H1 (cell line): Measurements from ENCODE around the gene ABCA2. TPM values are rescaled to one million over a fixed set of nuclear protein-coding genes. Genes with fewer than 3 reads are reported as not detected.
A peak's percentile ranks its signal among the peaks of the same experiment; 100 is the strongest.

Experiments used
- CTCF ChIA-PET: fragments of 300-600 bp; sonication (Branson Sonifier 250); formaldehyde crosslinking; loops from one replicate; lab custom pipeline; 2021; ENCODE audit not compliant: partially characterized antibody; lab: Charles Lee
- POLR2A ChIA-PET: fragments of 300-600 bp; sonication (Branson Sonifier 250); formaldehyde crosslinking; loops from one replicate; lab custom pipeline; 2021; ENCODE audit warnings: inconsistent platforms; ENCODE audit not compliant: partially characterized antibody; lab: Charles Lee
- DNase-seq, 2 experiments: peaks; one replicate each; pipeline versions ENCODE4 v3.0.0 to v3.0.0-alpha.2; 2010 to 2022; ENCODE audit warnings: low spot score in 2 of 2, low read depth in 1 of 2, mixed read lengths in 1 of 2
- FAIRE-seq: peaks from 2 replicates; lab custom pipeline; 2011; peaks lifted over from hg19 to GRCh38; lab: Jason Lieb, UNC
- H2AFZ ChIP-seq: 2 replicates; pipeline ENCODE4 v1.8.1; 2012; ENCODE audit warnings: low read length, inconsistent platforms
- H2AK5ac ChIP-seq: 2 replicates; pipeline ENCODE4 v1.6.1; 2013; ENCODE audit warnings: low read depth, low read length
- H2BK120ac ChIP-seq: replicated peaks from 2 replicates; pipeline ENCODE3; 2013; ENCODE audit warnings: low read depth, low read length, inconsistent platforms
- H2BK12ac ChIP-seq: 2 replicates; pipeline ENCODE4 v1.6.1; 2013; ENCODE audit warnings: low read depth, low read length
- H2BK15ac ChIP-seq: 2 replicates; pipeline ENCODE4 v1.6.1; 2013; ENCODE audit warnings: low read length
- H2BK20ac ChIP-seq: 2 replicates; pipeline ENCODE4 v1.6.1; 2013; ENCODE audit warnings: low read length
- H2BK5ac ChIP-seq: 2 replicates; pipeline ENCODE4 v1.6.1; 2013; ENCODE audit warnings: low read depth, low read length
- H3K14ac ChIP-seq: 2 replicates; pipeline ENCODE4 v1.6.1; 2013; ENCODE audit warnings: inconsistent platforms; ENCODE audit not compliant: insufficient read length
- H3K18ac ChIP-seq: 2 replicates; pipeline ENCODE4 v1.6.1; 2013; ENCODE audit warnings: low read length; ENCODE audit errors: extremely low read depth
- H3K23ac ChIP-seq: 2 replicates; pipeline ENCODE4 v1.6.1; 2013; ENCODE audit warnings: inconsistent platforms; ENCODE audit not compliant: insufficient read length
- H3K23me2 ChIP-seq: 2 replicates; pipeline ENCODE4 v1.6.1; 2013; ENCODE audit warnings: low read depth, low read length
- H3K27ac ChIP-seq: 2 replicates; pipeline ENCODE4 v1.6.1; 2011; ENCODE audit warnings: low read depth, low read length, inconsistent platforms
- H3K27me3 ChIP-seq, 4 experiments: replicated peaks in 1 of 4; 1 replicate in 1 of 4; 2 replicates in 3 of 4; pipeline versions ENCODE4 v1.6.1 to v1.8.1; 2011 to 2013; ENCODE audit warnings: low read length in 3 of 4, mild to moderate bottlenecking in 3 of 4, inconsistent platforms in 2 of 4, mixed read lengths in 2 of 4, moderate library complexity in 1 of 4; ENCODE audit not compliant: control insufficient read depth in 3 of 4, insufficient read depth in 3 of 4; ENCODE audit errors: extremely low read depth in 1 of 4
- H3K36me3 ChIP-seq, 4 experiments: 2 replicates each; pipeline versions ENCODE4 v1.6.1 to v1.8.1; 2011 to 2013; ENCODE audit warnings: mild to moderate bottlenecking in 4 of 4, low read length in 3 of 4, moderate library complexity in 2 of 4, control low read depth in 1 of 4, inconsistent platforms in 1 of 4; ENCODE audit not compliant: insufficient read depth in 4 of 4, control insufficient read depth in 2 of 4
- H3K4ac ChIP-seq: replicated peaks from 2 replicates; pipeline ENCODE3; 2013; ENCODE audit warnings: low read length, low read depth, mixed read lengths, inconsistent platforms; ENCODE audit not compliant: insufficient read length
- H3K4me1 ChIP-seq, 4 experiments: replicated peaks in 1 of 4; 1 replicate in 1 of 4; 2 replicates in 3 of 4; pipeline versions ENCODE4 v1.6.1 to v1.8.1; 2011 to 2013; ENCODE audit warnings: low read length in 3 of 4, inconsistent platforms in 2 of 4, mixed read lengths in 1 of 4; ENCODE audit not compliant: insufficient read depth in 4 of 4, control insufficient read depth in 3 of 4
- H3K4me2 ChIP-seq, 2 experiments: 2 replicates each; pipeline versions ENCODE4 v1.6.1 to v1.8.1; 2011 to 2013; ENCODE audit warnings: low read depth in 2 of 2, low read length in 2 of 2, control low read depth in 1 of 2, inconsistent platforms in 1 of 2, mild to moderate bottlenecking in 1 of 2; ENCODE audit not compliant: insufficient read depth in 1 of 2
- H3K4me3 ChIP-seq, 4 experiments: fragments of 200-600, 300-600 bp in 1 of 4; sonication (generic), shearing (Covaris generic), sonication (Bioruptor Twin) in 1 of 4; 2 replicates each; pipeline versions ENCODE4 v1.5.1 to v1.8.1; 2011 to 2016; ENCODE audit warnings: low read length in 4 of 4, low read depth in 3 of 4, control low read depth in 2 of 4, inconsistent platforms in 2 of 4, mild to moderate bottlenecking in 2 of 4, mixed read lengths in 1 of 4, moderate library complexity in 1 of 4; ENCODE audit not compliant: insufficient read depth in 2 of 4; ENCODE audit errors: extremely low read depth in 1 of 4
- H3K56ac ChIP-seq: replicated peaks from 2 replicates; pipeline ENCODE3; 2013; ENCODE audit warnings: low read depth, mild to moderate bottlenecking, mixed read lengths, low read length, inconsistent platforms; ENCODE audit not compliant: insufficient read length
- H3K79me1 ChIP-seq: 2 replicates; pipeline ENCODE4 v1.6.1; 2013; ENCODE audit warnings: low read depth, low read length, control low read depth
- H3K79me2 ChIP-seq, 2 experiments: 2 replicates each; pipeline versions ENCODE4 v1.6.1 to v1.8.1; 2012 to 2013; ENCODE audit warnings: low read length in 2 of 2, mild to moderate bottlenecking in 2 of 2, inconsistent platforms in 1 of 2; ENCODE audit not compliant: insufficient read depth in 2 of 2, control insufficient read depth in 1 of 2
- H3K9ac ChIP-seq, 4 experiments: replicated peaks in 1 of 4; 1 replicate in 1 of 4; 2 replicates in 3 of 4; pipeline versions ENCODE4 v1.6.1 to v1.8.1; 2011 to 2013; ENCODE audit warnings: low read depth in 3 of 4, low read length in 3 of 4, control low read depth in 2 of 4, mild to moderate bottlenecking in 2 of 4, moderate library complexity in 2 of 4, inconsistent platforms in 1 of 4; ENCODE audit errors: extremely low read depth in 1 of 4
- H3K9me3 ChIP-seq, 2 experiments: 2 replicates each; pipeline versions ENCODE4 v1.6.1 to v1.8.1; 2012 to 2013; ENCODE audit warnings: mild to moderate bottlenecking in 2 of 2, moderate library complexity in 2 of 2, control low read depth in 1 of 2, inconsistent platforms in 1 of 2, low read depth in 1 of 2, low read length in 1 of 2, mixed read lengths in 1 of 2; ENCODE audit not compliant: insufficient read depth in 2 of 2
- H4K20me1 ChIP-seq, 2 experiments: replicated peaks in 1 of 2; 2 replicates each; pipeline versions ENCODE3 to v1.8.1; 2011 to 2013; ENCODE audit warnings: inconsistent platforms in 2 of 2, low read length in 2 of 2, mild to moderate bottlenecking in 1 of 2; ENCODE audit not compliant: insufficient read depth in 2 of 2, control insufficient read depth in 1 of 2
- H4K5ac ChIP-seq: 2 replicates; pipeline ENCODE4 v1.6.1; 2013; ENCODE audit warnings: low read length, low read depth, mixed read lengths, inconsistent platforms; ENCODE audit not compliant: insufficient read length
- H4K8ac ChIP-seq: 2 replicates; pipeline ENCODE4 v1.8.0; 2013; ENCODE audit warnings: mild to moderate bottlenecking, moderate library complexity, low read length, inconsistent platforms; ENCODE audit not compliant: insufficient read depth; ENCODE audit errors: extremely low read depth
- H4K91ac ChIP-seq: replicated peaks from 2 replicates; pipeline ENCODE3; 2013; ENCODE audit warnings: low read length, mixed read lengths, inconsistent platforms; ENCODE audit not compliant: insufficient read length
- CEBPB ChIP-seq: IDR thresholded peaks from 2 replicates; pipeline ENCODE4 v1.6.1; 2012; ENCODE audit warnings: low read depth, low read length
- EGR1 ChIP-seq: IDR thresholded peaks from 2 replicates; pipeline ENCODE4 v1.6.1; 2011; ENCODE audit warnings: low read depth, low read length, borderline replicate concordance
- EZH2 ChIP-seq: fragments of 200-600 bp; sonication (generic); IDR thresholded peaks from 2 replicates; pipeline ENCODE4 v1.7.1; 2012; ENCODE audit warnings: low read depth, mild to moderate bottlenecking, moderate library complexity, low read length, inconsistent platforms; ENCODE audit not compliant: severe bottlenecking
- RXRA ChIP-seq: IDR thresholded peaks from 2 replicates; pipeline ENCODE4 v1.6.1; 2011; ENCODE audit warnings: low read depth, mild to moderate bottlenecking, low read length, moderate library complexity; ENCODE audit not compliant: insufficient read depth
- SIX5 ChIP-seq: IDR thresholded peaks from 2 replicates; pipeline ENCODE4 v1.6.1; 2011; ENCODE audit warnings: mild to moderate bottlenecking, low read depth, low read length
- SP4 ChIP-seq: IDR thresholded peaks from 2 replicates; pipeline ENCODE4 v1.6.1; 2012; ENCODE audit warnings: low read length, inconsistent platforms
- WGBS, 2 experiments: shearing (Covaris generic) in 1 of 2; methylation state at CpG; one replicate each; pipeline versions ENCODE4 v1.1.6 to v1.1.7; 2013 to 2015; ENCODE audit warnings: low lambda C conversion rate in 2 of 2, mixed read lengths in 2 of 2, inconsistent platforms in 1 of 2, low coverage in 1 of 2, missing lambda C conversion rate in 1 of 2; ENCODE audit not compliant: insufficient replicate concordance in 2 of 2, insufficient coverage in 1 of 2, insufficient read length in 1 of 2; ENCODE audit errors: extremely low coverage in 1 of 2, missing lambda C conversion rate in 1 of 2; 5-methylcytosine and 5-hydroxymethylcytosine counted together
- polyA plus RNA-seq, 7 experiments: library from polyadenylated mRNA; depleted of rRNA in 3 of 7; stranded (reverse) in 5 of 7; unstranded in 2 of 7; fragments of >200 nt in 5 of 7; fragments of 200-250 nt in 2 of 7; gene quantifications; 1 replicate in 5 of 7; 2 replicates in 1 of 7; 4 replicates in 1 of 7; pipeline versions ENCODE4 v1.2.1 to v1.2.3, GENCODE V29; 2011 to 2013; ENCODE audit warnings: missing spikeins in 2 of 7, mixed read lengths in 2 of 7
- total RNA-seq: library from RNA; stranded (reverse); fragmentation: NEBNext Ultra II Directional; extraction: Animal tissue kit (Norgen Biotek cat#: 25700); gene quantifications from 2 replicates; pipeline ENCODE4 v1.2.1, GENCODE V29; 2021

ABCA2 gene
- total and polyA plus RNA-seq, 2 of the 8 experiments (the other 6 are each of a cell fraction or from before 2014, with no cell fraction given), result 12.5 to 14.3 TPM

DNA sequence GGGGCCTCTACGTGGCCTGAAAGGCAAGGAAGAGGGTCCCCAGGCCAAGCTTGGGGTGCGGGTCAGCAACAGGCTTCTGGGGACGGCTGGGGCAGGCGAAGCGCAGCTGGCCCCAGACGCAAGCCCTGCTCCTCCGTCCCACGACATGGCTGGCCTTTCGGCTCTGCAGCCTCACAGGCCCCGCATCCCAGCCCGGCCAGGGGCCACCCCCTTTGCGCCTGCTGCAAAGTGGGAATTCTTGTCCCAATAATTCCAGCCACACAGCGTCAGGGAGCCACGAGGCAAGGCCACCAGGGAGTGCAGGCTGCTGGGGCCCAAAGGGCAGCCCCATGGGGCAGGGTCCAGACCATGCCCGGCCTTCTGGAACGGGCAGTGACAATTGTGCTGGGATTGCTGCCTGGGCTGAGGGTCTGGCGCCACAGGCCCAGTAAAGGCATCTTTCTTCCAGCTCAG is 26.9 kb upstream of the ABCA2 start:
- no peak for TF ChIP-seq SP4
- TF ChIP-seq RXRA, result no peak
- TF ChIP-seq CEBPB, result no peak
- TF ChIP-seq EGR1, result no peak
- no peak for TF ChIP-seq SIX5
- no peak for TF ChIP-seq EZH2
- TF ChIP-seq, all 59 proteins: peak for 0
- peaks cover 0 to 18% (median 11%) of the 10 kb centered on the region in 4 experiments; a peak in 5 of 7 replicates for H3K4me1 ChIP-seq
- H2BK20ac ChIP-seq, result no peak overlapping the region
- H3K9me3 ChIP-seq, result no peaks in the 10 kb centered on the region
- peak overlapping the region; percentile 62 to 65; a peak in 3 of 4 replicates for H3K4me2 ChIP-seq
- no peak overlapping the region for H3K14ac ChIP-seq
- no peak overlapping the region for H3K23ac ChIP-seq
- H3K18ac ChIP-seq, result no peak overlapping the region; the same call in 1 of the 2 replicates
- FAIRE-seq (no peak), DNase-seq (no peak)
- H4K5ac ChIP-seq, result no peak overlapping the region
- 88% methylated on average over 10 of the region's 17 CpGs; no CpG with 5 or more reads in 1 of the 2 experiments for WGBS, 2 experiments
- no peaks in the 10 kb centered on the region for H3K36me3 ChIP-seq
- H2BK120ac ChIP-seq, result no peak overlapping the region
- no peak overlapping the region for H4K8ac ChIP-seq
- H2BK5ac ChIP-seq, result no peak overlapping the region
- peaks cover 10 to 52% (median 41%) of the 10 kb centered on the region in 4 experiments for H3K27me3 ChIP-seq
- no peak overlapping the region for H3K4ac ChIP-seq
- ChIA-PET POLR2A (interaction anchor here (0.9 to 1.4 kb wide), 5 partner anchors 9 to 20 kb away, joined by 3 to 5 read pairs (median 3); partner anchors contain the start of gene SAPCD2), CTCF (interaction anchor here (0.6 to 8.6 kb wide), 12 partner anchors 8 to 508 kb away, joined by 3 to 156 read pairs (median 4); partner anchors contain the start of genes NPDC1, RNF224 and SAPCD2)
- no peak overlapping the region for H3K56ac ChIP-seq
- H3K9ac ChIP-seq, result no peak overlapping the region
- H3K27ac ChIP-seq, result no peak overlapping the region
- H3K79me2 ChIP-seq, result no peaks in the 10 kb centered on the region
- H3K79me1 ChIP-seq, result no peaks in the 10 kb centered on the region
- peak overlapping the region in 1 of 4 experiments; percentile 65; a peak in 2 of 8 replicates for H3K4me3 ChIP-seq
- H3K23me2 ChIP-seq, result peaks cover 9% of the 10 kb centered on the region; the same call in 1 of the 2 replicates
- peak overlapping the region; percentile 88; the same call in 1 of the 2 replicates for H2BK15ac ChIP-seq
- no peak overlapping the region for H4K91ac ChIP-seq
- H4K20me1 ChIP-seq, result peaks cover 0 to 2% of the 10 kb centered on the region in 2 experiments
- H2BK12ac ChIP-seq, result peak overlapping the region; percentile 75; the same call in 1 of the 2 replicates
- peak overlapping the region; percentile 75; the same call in 1 of the 2 replicates for H2AK5ac ChIP-seq
- H2AFZ ChIP-seq, result no peak overlapping the region
